ENCODE measurements around the gene SGPP1.

GRCh38 chr14:63760014-63760413, 32.1 kb upstream of the SGPP1 start:
- TF ChIP-seq CTCF (IDR thresholded peaks at IDR 0.05) (no peak), POLR2A (IDR thresholded peaks at IDR 0.05) (no peak)
